GM18508 (cell line): Measurements from ENCODE around the gene CDK10.
"Not testable (repeated sequence)": the region's sequence is repeated elsewhere in the genome, so short reads cannot be mapped to it uniquely, and the experiment has no call there.

ENCODE experiments used
- ATAC-seq: cut with Tn5 transposase; IDR thresholded peaks from one replicate; pipeline ENCODE4 v1.9.1; 2021; ENCODE audit warnings: moderate number of reproducible peaks; ENCODE audit not compliant: insufficient read depth, unreplicated experiment

The CDK10 gene

GRCh38 chr16:89695086-89695874, 8.8 kb downstream of the CDK10 start:
- no peak for ATAC-seq

GRCh38 chr16:89695875-89696669, 9.6 kb downstream of the CDK10 start:
- no peak for ATAC-seq

- no peak for ATAC-seq
Observed at GRCh38 chr16:89696670-89697128, 10.2 kb downstream of the CDK10 start.

- no peak for ATAC-seq
Observed at GRCh38 chr16:89697161-89697615, 10.7 kb downstream of the CDK10 start.

- no peak for ATAC-seq
Observed at GRCh38 chr16:89697616-89698331, 11.3 kb downstream of the CDK10 start.

- ATAC-seq: not testable (repeated sequence)
Observed at GRCh38 chr16:89698717-89699116, 12.2 kb downstream of the CDK10 start.

- ATAC-seq: not testable (repeated sequence)
Observed at GRCh38 chr16:89699629-89700099, 13.2 kb downstream of the CDK10 start.

GRCh38 chr16:89700100-89700648, 13.7 kb downstream of the CDK10 start:
- no peak for ATAC-seq

GRCh38 chr16:89700649-89701424, 14.3 kb downstream of the CDK10 start:
- no peak for ATAC-seq

GRCh38 chr16:89701425-89702406, 15.2 kb downstream of the CDK10 start, which contains the start of gene SPATA2L:
TSS of gene SPATA2L (minus strand) at chr16:89701705. CDS start at chr16:89701232, 473 bp downstream.
- ATAC-seq: peak; percentile 46

- ATAC-seq: no peak
Observed at GRCh38 chr16:89704281-89704680, 17.8 kb downstream of the CDK10 start.

- no peak for ATAC-seq
Observed at GRCh38 chr16:89705006-89705405, 18.5 kb downstream of the CDK10 start.

- no peak for ATAC-seq
Observed at GRCh38 chr16:89706518-89707260, 20.2 kb downstream of the CDK10 start.

GRCh38 chr16:89707695-89708094, 21.2 kb downstream of the CDK10 start:
- ATAC-seq: no peak

- ATAC-seq: no peak
Observed at GRCh38 chr16:89708481-89708931, 22.0 kb downstream of the CDK10 start.

GRCh38 chr16:89709166-89709565, 22.7 kb downstream of the CDK10 start:
- ATAC-seq: no peak

GRCh38 chr16:89709716-89710432, 23.4 kb downstream of the CDK10 start:
- ATAC-seq: no peak
